T-helper 2 cell treated with Interferon-gamma antibody and Interleukin-4, amounts not matched to agents 5 μg/mL and 100 μg/mL, for 36 hours (primary cell): ENCODE results near the gene TBC1D12.

Experiments used
- DNase-seq: peaks from one replicate; pipeline ENCODE4 v3.0.0; 2021; ENCODE audit warnings: low spot score
- H3K27ac Mint-ChIP-seq: one replicate; pipeline ENCODE4 v1.8.0; 2021; ENCODE audit warnings: mild to moderate bottlenecking, mixed read lengths
- H3K27me3 Mint-ChIP-seq: one replicate; pipeline ENCODE4 v1.8.0; 2021; ENCODE audit warnings: low read depth, mixed read lengths
- H3K36me3 Mint-ChIP-seq: one replicate; pipeline ENCODE4 v1.8.0; 2021; ENCODE audit warnings: low read depth, mixed read lengths
- H3K4me1 Mint-ChIP-seq: one replicate; pipeline ENCODE4 v1.8.0; 2021; ENCODE audit warnings: low read depth, mixed read lengths
- H3K4me3 Mint-ChIP-seq: one replicate; pipeline ENCODE4 v1.8.0; 2022; ENCODE audit warnings: mild to moderate bottlenecking, moderate library complexity, mixed read lengths
- H3K9me3 Mint-ChIP-seq: one replicate; pipeline ENCODE4 v1.8.0; 2021; ENCODE audit warnings: mixed read lengths

TBC1D12 gene

GRCh38 chr10:94451883-94452519, 49.7 kb downstream of the TBC1D12 start:
- H3K4me1 Mint-ChIP-seq = no peaks in the 10 kb centered on the region
- no peaks in the 10 kb centered on the region for H3K9me3 Mint-ChIP-seq
- peaks cover 13% of the 10 kb centered on the region for H3K27me3 Mint-ChIP-seq
- H3K4me3 Mint-ChIP-seq = no peak overlapping the region
- DNase-seq = no peak
- H3K27ac Mint-ChIP-seq = no peak overlapping the region
- no peaks in the 10 kb centered on the region for H3K36me3 Mint-ChIP-seq

DNA sequence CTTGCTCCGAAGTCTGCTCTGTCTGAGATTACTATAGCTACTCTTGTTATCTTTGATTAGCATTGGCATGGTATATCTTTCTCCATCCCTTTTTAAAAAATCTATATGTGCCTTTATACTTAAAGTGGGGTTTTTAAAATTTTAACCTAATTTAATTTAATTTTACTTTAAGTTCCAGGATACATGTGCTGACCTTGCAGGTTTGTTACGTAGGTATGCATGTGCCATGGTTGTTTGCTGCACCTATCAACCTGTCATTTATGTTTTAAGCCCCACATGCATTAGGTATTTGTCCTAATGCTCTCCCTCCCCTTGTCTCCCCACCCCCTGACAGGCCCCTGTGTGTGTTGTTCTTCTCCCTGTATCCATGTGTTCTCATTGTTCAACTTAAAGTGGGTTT, 54.6 kb downstream of the TBC1D12 start:
- H3K4me3 Mint-ChIP-seq = no peak overlapping the region
- DNase-seq = no peak
- H3K9me3 Mint-ChIP-seq = peaks cover 4% of the 10 kb centered on the region
- no peak overlapping the region for H3K27ac Mint-ChIP-seq
- no peaks in the 10 kb centered on the region for H3K4me1 Mint-ChIP-seq
- no peaks in the 10 kb centered on the region for H3K36me3 Mint-ChIP-seq
- peaks cover 4% of the 10 kb centered on the region for H3K27me3 Mint-ChIP-seq

DNA sequence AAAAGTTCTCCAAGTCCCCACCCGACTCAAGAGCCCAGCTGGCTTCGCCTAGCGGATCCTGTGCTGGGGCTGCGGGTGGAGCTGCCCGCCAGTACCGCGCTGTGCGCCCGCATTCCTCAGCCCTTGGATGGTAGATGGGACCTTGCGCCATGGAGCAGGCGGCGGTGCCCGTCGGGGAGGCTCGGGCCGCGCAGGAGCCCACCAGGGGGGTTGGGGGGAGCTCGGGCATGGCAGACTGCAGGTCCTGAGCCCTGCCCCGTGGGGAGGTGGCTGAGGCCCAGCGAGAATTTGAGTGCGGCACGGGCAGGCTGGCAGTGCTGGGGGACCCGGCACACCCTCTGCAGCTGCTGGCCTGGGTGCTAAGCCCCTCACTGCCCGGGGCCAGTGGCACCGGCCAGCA, 57.0 kb downstream of the TBC1D12 start:
- Mint-ChIP-seq H3K27ac (no peak overlapping the region), H3K36me3 (no peaks in the 10 kb centered on the region), H3K4me3 (no peak overlapping the region), H3K4me1 (no peaks in the 10 kb centered on the region), H3K9me3 (peaks cover 4% of the 10 kb centered on the region), H3K27me3 (peaks cover 5% of the 10 kb centered on the region)
- DNase-seq = no peak

DNA sequence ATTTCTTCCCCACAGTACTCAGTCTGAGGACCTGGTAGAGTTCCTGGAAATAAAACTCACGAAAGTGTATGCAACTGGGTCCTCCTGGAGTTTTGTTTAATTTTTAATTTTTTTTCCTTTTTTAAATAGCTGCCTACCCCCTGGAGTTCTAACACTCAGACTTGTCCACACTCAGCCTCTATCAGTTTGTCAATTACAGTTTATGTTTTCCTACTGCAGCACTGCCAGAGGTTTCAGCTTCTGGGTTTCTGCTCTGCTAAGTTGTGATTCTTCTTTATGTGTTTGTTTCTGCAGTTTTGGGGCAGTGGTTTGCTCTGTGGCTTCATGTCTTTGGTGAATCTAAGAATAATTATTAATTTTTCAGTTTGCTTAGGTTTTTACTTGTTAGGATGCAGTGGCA, 59.2 kb downstream of the TBC1D12 start:
- no peaks in the 10 kb centered on the region for H3K4me1 Mint-ChIP-seq
- no peak overlapping the region for H3K27ac Mint-ChIP-seq
- peaks cover 5% of the 10 kb centered on the region for H3K27me3 Mint-ChIP-seq
- H3K9me3 Mint-ChIP-seq = peaks cover 4% of the 10 kb centered on the region
- H3K4me3 Mint-ChIP-seq = no peak overlapping the region
- no peaks in the 10 kb centered on the region for H3K36me3 Mint-ChIP-seq
- no peak for DNase-seq

- Mint-ChIP-seq H3K4me3 (no peak overlapping the region), H3K9me3 (peaks cover 4% of the 10 kb centered on the region), H3K27ac (no peak overlapping the region), H3K27me3 (peaks cover 7% of the 10 kb centered on the region), H3K36me3 (no peaks in the 10 kb centered on the region), H3K4me1 (no peaks in the 10 kb centered on the region)
- DNase-seq = no peak
Observed at GRCh38 chr10:94462130-94462529, 59.8 kb downstream of the TBC1D12 start.

DNA sequence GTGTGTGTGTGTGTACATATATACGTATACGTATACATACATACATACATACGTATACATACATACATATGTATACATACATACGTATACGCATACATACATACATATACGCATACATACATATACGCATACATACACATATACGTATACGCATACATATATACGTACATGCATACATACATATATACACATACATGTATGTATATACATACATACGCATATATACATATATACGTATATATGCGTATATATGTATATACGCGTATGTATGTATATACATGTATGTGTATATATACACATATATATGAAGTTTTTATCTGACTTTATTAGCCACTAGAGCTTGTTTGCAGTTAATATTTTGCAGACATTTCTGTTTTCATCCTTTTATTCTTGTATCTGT, 63.3 kb downstream of the TBC1D12 start:
- peaks cover under 1% of the 10 kb centered on the region for H3K9me3 Mint-ChIP-seq
- H3K4me1 Mint-ChIP-seq = no peaks in the 10 kb centered on the region
- H3K36me3 Mint-ChIP-seq = no peaks in the 10 kb centered on the region
- peaks cover 17% of the 10 kb centered on the region for H3K27me3 Mint-ChIP-seq
- DNase-seq = no peak
- no peak overlapping the region for H3K27ac Mint-ChIP-seq
- no peak overlapping the region for H3K4me3 Mint-ChIP-seq

GRCh38 chr10:94481410-94481809, 79.1 kb downstream of the TBC1D12 start:
- no peak overlapping the region for H3K4me3 Mint-ChIP-seq
- H3K4me1 Mint-ChIP-seq = no peaks in the 10 kb centered on the region
- no peak for DNase-seq
- H3K27ac Mint-ChIP-seq = no peak overlapping the region
- peaks cover 14% of the 10 kb centered on the region for H3K27me3 Mint-ChIP-seq
- no peaks in the 10 kb centered on the region for H3K36me3 Mint-ChIP-seq
- H3K9me3 Mint-ChIP-seq = peaks cover 5% of the 10 kb centered on the region

DNA sequence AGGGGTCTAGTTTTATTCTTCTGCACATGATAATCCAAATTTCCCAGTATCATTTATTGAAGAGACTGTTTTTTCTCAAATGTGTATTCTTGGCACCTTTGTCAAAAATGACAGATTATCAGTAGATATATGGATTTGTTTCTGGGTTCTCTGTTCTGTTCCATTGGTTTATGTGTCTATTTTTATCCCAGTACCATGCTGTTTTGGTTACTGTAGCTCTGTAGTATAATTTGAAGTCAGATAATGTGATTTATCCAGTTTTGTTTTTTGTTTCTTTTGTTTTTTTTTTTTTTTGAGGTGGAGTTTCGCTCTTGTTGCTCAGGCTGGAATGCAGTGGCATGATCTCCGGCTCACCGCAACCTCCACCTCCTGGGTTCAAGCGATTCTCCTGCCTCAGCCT, 81.6 kb downstream of the TBC1D12 start:
- Mint-ChIP-seq H3K4me3 (no peak overlapping the region), H3K9me3 (peaks cover 5% of the 10 kb centered on the region), H3K4me1 (no peaks in the 10 kb centered on the region), H3K27me3 (peaks cover 12% of the 10 kb centered on the region), H3K27ac (no peak overlapping the region), H3K36me3 (no peaks in the 10 kb centered on the region)
- no peak for DNase-seq

GRCh38 chr10:94485094-94485493, 82.8 kb downstream of the TBC1D12 start:
- H3K4me3 Mint-ChIP-seq = no peak overlapping the region
- no peak overlapping the region for H3K27ac Mint-ChIP-seq
- no peaks in the 10 kb centered on the region for H3K36me3 Mint-ChIP-seq
- peaks cover 5% of the 10 kb centered on the region for H3K9me3 Mint-ChIP-seq
- no peak for DNase-seq
- peaks cover 12% of the 10 kb centered on the region for H3K27me3 Mint-ChIP-seq
- no peaks in the 10 kb centered on the region for H3K4me1 Mint-ChIP-seq

DNA sequence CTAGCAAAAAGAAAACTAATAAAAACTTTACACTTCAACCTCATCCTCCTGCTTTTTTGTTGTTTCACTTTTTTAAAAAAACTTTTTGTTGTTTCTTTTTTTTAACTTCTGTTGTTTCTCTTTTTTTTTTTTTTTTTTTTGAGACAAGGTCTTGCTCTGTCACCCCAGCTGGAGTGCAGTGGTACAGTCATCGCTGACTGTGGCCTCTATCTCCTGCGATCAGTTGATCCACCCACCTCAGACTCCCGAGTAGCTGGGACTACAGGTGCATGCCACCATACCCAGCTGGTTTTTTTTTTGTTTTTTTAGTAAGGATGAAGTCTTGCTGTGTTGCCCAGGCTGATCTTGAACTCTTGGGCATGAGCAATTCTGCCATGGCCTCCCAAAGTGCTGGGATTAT, 85.2 kb downstream of the TBC1D12 start:
- no peak overlapping the region for H3K4me3 Mint-ChIP-seq
- H3K27ac Mint-ChIP-seq = no peak overlapping the region
- no peaks in the 10 kb centered on the region for H3K36me3 Mint-ChIP-seq
- DNase-seq = no peak
- H3K9me3 Mint-ChIP-seq = peaks cover 5% of the 10 kb centered on the region
- H3K27me3 Mint-ChIP-seq = peaks cover 12% of the 10 kb centered on the region
- no peaks in the 10 kb centered on the region for H3K4me1 Mint-ChIP-seq

DNA sequence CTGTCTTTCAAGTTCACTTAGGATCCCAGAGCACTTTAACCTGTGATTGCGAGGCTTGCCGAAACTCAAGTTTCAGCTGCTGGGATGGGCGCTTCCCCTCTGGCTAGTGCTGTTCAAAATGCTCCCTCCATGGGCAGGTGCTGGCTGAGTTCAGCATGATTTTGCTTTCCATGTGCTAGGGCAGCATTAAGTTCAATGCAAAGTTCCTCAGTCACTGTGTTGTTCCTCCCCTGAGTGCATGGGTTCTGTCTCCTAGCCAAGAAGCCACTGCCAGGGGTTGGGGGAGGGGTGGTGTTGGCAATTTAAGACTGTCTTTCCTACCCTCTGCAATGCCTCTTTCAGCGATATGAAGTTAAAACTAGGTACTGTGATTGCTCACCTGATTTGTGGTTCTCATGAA, 86.8 kb downstream of the TBC1D12 start:
- Mint-ChIP-seq H3K4me1 (no peaks in the 10 kb centered on the region), H3K27me3 (peaks cover 7% of the 10 kb centered on the region), H3K9me3 (no peaks in the 10 kb centered on the region), H3K36me3 (no peaks in the 10 kb centered on the region), H3K4me3 (no peak overlapping the region), H3K27ac (no peak overlapping the region)
- DNase-seq = no peak

GRCh38 chr10:94489976-94490788, 87.8 kb downstream of the TBC1D12 start:
- H3K4me3 Mint-ChIP-seq = no peak overlapping the region
- H3K27me3 Mint-ChIP-seq = peaks cover 5% of the 10 kb centered on the region
- H3K9me3 Mint-ChIP-seq = no peaks in the 10 kb centered on the region
- no peak for DNase-seq
- no peaks in the 10 kb centered on the region for H3K36me3 Mint-ChIP-seq
- no peak overlapping the region for H3K27ac Mint-ChIP-seq
- H3K4me1 Mint-ChIP-seq = no peaks in the 10 kb centered on the region

- Mint-ChIP-seq H3K4me1 (no peaks in the 10 kb centered on the region), H3K27ac (no peak overlapping the region), H3K4me3 (no peak overlapping the region), H3K27me3 (peaks cover 4% of the 10 kb centered on the region), H3K9me3 (no peaks in the 10 kb centered on the region), H3K36me3 (no peaks in the 10 kb centered on the region)
- DNase-seq = no peak
Observed at GRCh38 chr10:94490789-94491039, 88.4 kb downstream of the TBC1D12 start.

DNA sequence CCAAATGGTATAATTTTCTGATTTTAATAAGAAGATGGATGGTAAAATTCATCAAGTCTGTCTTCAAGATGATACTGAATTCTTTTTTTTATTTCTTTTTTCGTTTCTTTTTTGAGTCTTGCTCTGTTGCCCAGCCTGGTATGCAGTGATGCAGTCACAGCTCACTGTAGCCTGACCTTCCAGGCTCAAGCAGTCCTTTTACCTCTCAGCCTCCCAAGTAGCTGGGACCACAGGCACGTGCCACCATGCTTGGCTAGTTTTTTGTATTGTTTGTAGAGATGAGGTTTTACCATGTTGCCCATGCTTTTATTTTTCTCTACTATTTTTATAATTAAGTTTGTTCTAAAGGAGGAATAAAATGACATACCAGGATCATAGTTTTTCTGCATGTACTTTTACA, 91.1 kb downstream of the TBC1D12 start:
- Mint-ChIP-seq H3K9me3 (no peaks in the 10 kb centered on the region), H3K27ac (no peak overlapping the region), H3K4me3 (no peak overlapping the region), H3K27me3 (no peaks in the 10 kb centered on the region), H3K4me1 (peaks cover 5% of the 10 kb centered on the region), H3K36me3 (no peaks in the 10 kb centered on the region)
- DNase-seq = no peak

GRCh38 chr10:94496010-94496409, 93.7 kb downstream of the TBC1D12 start:
- H3K4me1 Mint-ChIP-seq = peaks cover 5% of the 10 kb centered on the region
- no peak overlapping the region for H3K27ac Mint-ChIP-seq
- no peaks in the 10 kb centered on the region for H3K27me3 Mint-ChIP-seq
- no peaks in the 10 kb centered on the region for H3K9me3 Mint-ChIP-seq
- no peaks in the 10 kb centered on the region for H3K36me3 Mint-ChIP-seq
- no peak for DNase-seq
- no peak overlapping the region for H3K4me3 Mint-ChIP-seq
